Measurements from ENCODE around the gene FIBCD1.
"Not testable (repeated sequence)": the region's sequence is repeated elsewhere in the genome, so short reads cannot be mapped to it uniquely, and the experiment has no call there.

The FIBCD1 gene

GRCh38 chr9:130955947-130956621 is 17.0 kb upstream of the FIBCD1 start:
- H3K4me3 ChIP-seq (ENCODE audit: low read depth, low read length), result no peak overlapping the region

GRCh38 chr9:130954925-130955324 is 15.9 kb upstream of the FIBCD1 start:
- not testable (repeated sequence) for H3K4me3 ChIP-seq (ENCODE audit: low read depth, low read length)

GRCh38 chr9:130954317-130954716 is 15.3 kb upstream of the FIBCD1 start:
- H3K4me3 ChIP-seq (ENCODE audit: low read depth, low read length), result no peak overlapping the region

GRCh38 chr9:130952065-130952762 is 13.2 kb upstream of the FIBCD1 start:
- no peak overlapping the region for H3K4me3 ChIP-seq (ENCODE audit: low read depth, low read length)

DNA sequence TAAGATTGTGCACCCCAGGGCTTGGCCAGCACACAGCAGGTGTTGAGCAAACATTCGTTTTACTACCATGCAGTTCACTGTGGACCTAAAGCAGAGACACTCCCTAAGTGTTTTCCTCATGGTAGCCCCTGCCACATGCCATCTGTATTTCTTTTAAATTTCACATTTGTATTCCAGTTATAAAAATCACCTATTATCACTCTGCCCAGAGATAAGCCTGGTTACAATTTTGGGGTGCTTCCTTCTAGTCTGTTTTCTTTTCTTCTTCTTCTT is 10.9 kb upstream of the FIBCD1 start:
- no peak overlapping the region for H3K4me3 ChIP-seq (ENCODE audit: low read depth, low read length)

DNA sequence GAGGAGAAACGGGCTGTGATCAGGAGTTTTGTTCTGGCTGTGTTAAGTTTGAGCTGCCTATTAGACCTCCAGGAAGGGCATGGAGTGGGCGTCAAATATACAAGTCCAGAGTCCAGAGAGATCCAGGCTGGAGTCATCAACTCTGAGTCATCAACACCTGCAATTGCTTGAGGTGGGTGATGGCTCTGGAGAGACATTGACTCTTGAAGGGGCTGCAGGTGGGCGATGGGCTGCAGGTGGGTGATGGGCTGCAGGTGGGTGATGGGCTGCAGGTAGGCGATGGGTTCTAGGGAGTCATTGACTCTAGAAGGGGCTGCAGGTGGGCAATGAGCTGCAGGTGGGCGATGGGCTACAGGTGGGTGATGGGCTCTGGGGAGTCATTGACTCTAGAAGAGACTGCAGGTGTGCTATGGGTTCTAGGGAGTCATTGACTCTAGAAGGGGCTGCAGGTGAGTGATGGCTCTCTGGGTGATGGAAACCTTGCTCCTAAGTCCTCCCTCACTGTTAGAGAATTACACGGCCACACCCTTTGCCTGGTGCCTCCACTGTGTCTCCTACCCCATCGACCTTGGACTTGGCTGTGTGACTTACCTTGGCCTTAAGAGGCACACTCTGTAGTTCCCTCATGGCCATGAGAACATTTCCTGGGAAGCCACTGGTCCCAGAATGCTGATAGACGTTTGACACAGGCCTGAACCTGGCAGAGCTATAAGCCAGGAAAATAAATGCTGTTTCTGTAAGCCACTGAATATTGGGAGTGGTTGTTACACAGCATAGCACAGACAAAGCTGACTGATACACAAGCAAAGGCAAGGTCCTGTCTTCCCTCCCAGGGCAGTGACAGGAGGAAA is 10.4 kb upstream of the FIBCD1 start:
- H3K4me3 ChIP-seq (ENCODE audit: low read depth, low read length), result no peak overlapping the region

- H3K4me3 ChIP-seq (ENCODE audit: low read depth, low read length), result no peak overlapping the region
These were observed 9.2 kb upstream of the FIBCD1 start for GRCh38 chr9:130948266-130948665.

DNA sequence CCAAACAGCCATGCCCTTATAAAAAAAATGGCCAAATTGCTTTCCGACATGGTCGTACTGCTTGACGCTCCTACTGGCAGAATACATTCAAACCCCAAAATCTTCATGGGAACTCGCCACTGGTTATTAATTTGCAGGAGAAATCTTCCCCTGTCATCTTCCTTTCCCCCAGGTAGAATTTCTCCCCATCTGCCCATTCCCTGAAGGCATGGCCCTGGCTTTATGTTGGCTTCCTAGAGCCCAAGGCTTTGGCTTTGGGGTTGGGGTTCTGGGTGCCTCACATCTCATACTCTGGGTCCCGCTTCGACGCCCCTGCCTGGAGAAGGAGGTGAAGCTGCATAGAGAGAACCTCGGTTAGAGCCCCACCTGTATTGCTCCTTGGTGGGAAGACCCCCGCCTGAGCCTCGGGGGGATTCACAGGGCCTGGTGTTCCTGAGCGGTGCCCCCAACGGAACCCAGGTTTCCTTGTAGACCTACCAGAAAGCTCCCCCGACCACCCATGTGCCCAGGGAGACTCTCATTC is 8.6 kb upstream of the FIBCD1 start:
- H3K4me3 ChIP-seq (ENCODE audit: low read depth, low read length), result no peak overlapping the region

DNA sequence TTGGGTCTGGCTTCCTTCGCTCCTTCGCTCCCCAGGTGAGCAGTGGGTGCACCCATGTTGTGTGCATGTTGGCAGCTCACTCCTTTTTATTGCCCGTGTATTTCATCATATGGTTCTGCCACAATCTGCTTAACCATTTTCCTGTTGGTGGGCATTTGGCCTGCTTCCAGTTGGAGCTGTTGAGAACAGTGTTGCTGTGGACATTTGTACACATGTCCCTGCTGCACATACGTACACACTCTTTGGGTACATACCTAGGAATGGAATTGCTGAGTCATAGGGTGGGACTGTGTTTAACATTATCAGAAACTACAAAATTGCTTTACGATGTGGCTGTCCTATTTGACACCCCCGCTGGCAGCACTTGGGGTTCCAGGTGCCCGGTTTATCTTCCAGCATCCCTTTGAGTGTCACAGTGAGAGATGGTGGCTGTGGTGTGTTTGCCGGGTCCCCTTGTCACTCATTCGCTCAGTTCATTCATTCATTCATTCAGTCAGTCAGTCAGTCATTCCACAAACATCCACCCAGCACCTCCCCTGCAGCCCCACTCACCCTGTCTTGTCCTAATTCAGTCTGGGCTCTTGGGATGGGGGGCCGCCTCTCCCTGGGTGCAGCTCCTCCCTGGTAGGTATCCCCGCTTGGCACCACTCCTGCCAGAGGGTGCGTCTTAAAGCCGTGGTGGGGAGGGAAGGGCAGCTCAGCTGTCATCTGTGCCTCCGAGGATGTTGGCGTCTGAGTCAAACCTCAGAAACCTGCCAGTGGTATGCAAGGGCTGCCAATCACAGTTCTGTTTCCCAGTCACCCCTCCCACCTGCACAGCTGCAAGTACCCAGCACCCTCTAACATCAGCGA is 7.9 kb upstream of the FIBCD1 start:
- H3K4me3 ChIP-seq (ENCODE audit: low read depth, low read length), result no peak overlapping the region

DNA sequence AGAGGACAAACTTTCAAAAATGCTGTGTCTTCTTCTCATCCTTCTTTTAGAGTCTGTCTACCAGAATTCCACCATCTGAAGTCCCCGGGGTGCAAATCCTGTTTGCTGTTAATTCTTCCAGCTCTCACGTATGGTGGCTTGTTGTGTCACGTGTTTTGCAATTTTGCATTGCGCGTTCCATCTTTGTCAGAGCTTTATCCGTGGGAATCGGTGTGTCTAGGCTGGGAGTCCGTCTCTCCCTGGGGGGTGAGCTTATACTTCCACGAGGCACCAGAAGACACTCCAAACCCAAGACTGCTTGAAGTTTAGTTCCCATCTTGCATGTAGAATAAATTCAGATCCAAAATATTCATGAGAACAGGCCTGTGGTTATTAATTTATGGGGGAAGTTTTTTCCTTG is 6.1 kb upstream of the FIBCD1 start:
- no peak overlapping the region for H3K4me3 ChIP-seq (ENCODE audit: low read depth, low read length)

DNA sequence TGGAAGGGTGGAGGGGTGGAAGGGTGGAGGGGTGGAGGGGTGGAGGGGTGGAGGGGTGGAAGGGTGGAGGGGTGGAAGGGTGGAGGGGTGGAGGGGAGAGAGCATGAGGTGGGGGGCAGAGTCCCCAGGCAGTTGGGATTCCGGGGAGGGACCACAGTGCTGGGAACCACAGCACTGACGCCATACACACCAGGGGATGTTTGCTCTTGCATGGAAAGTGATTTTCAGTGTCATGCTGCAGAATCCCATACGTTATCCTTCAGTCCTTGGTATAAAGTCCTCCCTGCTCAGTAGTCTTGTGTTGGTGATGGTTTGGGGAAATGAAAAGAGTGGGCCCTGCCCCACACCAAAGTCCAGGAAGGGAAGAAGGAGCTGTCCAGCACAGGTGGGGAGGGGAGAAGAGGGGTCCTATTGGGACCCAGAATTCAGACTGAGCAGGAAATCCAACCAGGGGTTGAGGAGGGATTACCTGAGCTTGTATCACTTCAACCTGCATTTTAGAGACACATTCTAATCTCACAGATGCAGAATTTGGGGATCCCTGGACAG is 5.5 kb upstream of the FIBCD1 start:
- no peak overlapping the region for H3K4me3 ChIP-seq (ENCODE audit: low read depth, low read length)

DNA sequence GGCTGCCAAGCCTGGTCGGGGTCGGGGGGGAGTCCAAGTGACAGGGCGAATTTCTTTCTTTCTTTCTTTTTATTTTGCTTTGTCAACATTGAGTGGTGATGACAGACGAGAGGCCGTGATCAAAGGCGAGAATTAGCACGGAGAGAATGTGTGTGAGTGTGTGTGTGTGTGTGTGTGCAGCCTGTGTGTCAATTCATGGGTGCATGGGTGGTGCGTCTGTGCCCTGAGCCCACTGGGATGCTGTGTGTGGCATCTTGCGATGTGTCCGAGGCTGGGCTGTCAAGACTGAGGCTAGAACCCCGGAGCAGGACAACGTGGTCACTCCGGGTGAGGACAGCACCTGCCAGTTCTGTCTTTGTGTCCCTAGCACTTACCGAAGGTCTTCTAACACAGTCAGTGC is 4.7 kb upstream of the FIBCD1 start:
- H3K4me3 ChIP-seq (ENCODE audit: low read depth, low read length), result no peak overlapping the region

DNA sequence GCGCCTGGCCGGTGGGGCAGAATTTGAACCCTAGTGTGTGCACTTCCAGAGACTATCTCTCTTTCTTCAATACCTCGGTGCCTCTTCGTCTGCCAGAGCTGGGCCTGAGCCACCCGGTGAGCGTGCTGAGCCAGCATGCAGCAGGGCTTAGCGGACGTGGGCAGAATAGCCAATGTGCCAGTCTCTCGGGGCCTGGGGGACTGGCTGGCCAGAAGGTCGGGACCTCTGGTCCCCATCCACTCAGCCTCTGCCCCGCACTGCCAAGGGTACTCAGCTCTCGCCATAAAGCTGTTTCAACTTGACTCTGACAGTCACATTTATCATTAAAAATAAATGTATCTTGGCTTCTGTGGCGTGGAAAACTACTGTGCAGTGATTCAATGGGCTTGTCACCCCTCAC is 4.2 kb upstream of the FIBCD1 start:
- no peak overlapping the region for H3K4me3 ChIP-seq (ENCODE audit: low read depth, low read length)

DNA sequence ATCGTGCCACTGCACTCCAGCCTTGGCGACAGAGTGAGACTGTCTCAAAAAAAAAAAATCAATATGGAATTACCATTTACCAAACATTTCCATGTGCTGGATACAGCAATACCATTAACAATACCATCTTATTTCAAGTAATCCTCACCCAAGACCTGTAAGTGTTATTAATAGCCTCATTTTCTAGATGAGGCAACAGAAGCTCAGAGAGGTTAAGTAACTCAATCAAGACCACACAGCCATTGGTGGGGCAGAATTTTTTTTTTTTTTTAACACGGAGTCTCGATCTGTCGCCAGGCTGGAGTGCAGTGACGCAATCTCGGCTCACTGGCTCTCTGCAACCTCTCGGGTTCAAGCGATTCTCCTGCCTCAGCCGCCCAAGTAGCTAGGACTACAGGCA is 3.6 kb upstream of the FIBCD1 start:
- H3K4me3 ChIP-seq (ENCODE audit: low read depth, low read length), result no peak overlapping the region

DNA sequence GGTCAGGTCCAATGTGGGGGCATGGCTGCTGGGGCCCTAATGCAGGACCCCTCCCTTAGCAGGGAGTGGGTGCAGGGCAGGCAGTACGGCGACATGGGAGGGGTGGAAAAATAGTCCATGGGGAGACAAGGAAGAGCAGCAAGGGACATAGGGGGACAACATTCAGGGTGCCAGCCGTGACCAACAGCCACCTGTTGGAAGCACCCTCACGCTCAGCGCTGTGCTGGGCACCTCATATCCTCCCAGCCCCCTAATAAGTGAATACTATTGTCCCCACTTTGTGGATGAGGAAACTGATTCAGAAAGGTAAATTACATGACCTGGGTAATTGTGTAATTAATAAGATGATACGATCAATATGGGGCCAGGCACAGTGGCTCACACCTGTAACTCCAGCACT is 3.0 kb upstream of the FIBCD1 start:
- no peak overlapping the region for H3K4me3 ChIP-seq (ENCODE audit: low read depth, low read length)

DNA sequence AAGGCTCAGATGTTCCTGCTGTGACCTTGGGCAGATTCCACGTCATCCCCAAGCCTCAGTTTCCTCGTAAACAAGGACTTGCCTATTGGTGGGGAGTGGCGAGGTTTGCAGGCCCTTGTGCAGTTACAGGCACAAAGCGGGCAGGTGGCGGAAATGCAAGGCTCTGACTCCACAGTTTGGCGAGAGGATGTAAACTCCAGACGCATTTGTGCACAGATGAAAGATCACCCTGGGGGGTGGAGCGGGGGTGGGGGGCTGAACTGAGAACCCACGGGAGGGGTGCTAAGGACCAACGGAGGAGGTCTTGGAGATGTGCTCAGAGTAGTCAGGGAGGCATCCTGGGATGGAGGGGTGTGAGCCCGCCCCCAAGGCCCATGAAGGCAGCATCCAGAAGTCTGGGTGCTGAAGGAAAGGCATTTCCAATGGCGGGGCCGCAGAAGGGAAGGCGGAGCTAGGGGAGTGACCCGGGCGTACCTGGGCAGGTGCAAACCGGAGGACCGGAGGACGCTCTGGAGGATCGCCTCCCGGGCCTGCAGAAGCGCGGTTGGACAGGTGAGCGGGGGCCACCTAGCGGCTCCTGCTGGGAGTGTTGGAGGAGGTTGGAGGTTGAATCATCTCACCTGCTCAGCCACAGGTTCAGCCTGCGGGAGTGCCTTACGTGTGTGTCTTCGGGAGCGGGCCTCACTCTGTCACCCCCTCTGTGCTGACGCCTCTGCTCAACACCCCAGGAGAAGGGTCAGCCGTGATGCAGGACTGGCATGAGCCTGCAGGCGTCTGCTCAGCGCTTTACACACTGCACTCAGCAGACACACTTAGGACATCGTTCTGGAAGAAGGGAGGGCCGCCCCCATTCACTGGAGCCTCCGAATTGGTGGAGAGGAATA is 1.9 kb upstream of the FIBCD1 start:
- no peak overlapping the region for H3K4me3 ChIP-seq (ENCODE audit: low read depth, low read length)

DNA sequence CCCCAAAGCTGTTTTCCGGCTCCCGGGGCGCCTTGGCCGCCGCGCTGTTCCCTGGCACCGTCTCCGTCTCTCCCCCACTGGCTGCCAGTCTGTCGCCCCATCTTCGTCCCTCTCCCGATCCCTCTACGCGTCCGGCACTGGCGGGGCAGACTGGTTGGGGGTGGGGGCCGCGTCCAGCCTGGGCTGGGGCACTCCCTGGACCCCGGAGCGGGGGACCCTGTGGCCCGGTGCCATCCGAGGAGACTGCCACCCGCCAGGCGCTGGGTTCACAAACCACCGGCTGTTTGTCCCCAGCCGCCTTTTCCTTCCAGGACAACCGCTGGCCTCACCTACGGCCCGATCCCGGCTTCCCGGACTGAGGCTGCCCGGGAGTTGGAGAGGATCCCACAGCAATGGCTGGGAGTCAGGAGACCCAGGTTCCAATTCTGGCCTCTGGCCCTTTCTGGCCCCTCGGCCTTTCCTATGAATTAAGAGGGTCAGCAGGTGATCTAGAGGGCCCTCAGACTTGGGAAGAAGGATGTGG is 1.0 kb upstream of the FIBCD1 start:
- no peak overlapping the region for H3K4me3 ChIP-seq (ENCODE audit: low read depth, low read length)

DNA sequence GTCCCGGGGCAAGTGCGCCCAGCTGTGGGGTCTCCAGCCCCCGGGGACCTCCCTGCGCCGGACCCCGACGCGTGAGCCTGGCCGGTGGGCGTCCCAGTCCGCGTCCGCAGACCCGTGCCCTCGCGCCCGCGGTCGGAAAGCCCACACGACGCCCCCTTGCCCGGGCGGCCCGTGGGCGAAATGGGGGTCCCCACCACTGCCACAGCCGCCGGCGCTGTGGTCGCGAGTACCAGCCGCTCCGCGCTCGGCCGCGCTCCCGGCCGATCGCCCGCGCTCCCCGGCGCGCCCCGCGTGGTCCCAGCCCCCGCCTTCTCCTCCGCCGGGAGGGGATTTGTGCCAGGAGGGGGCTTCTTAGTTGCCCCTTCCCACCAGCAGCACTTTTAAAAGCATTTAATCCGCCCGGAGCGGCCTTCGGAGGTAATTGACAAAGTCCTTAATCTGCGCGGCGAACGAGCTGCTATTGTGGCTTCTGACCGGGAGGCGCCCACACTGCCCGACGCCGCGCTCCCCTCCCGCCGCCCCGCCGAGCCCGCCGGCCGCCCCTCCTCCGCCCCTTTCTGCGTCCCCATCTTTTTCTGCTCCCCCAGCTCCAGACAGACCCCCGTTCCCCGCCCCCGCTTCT is 469 bp upstream of the FIBCD1 start:
- H3K4me3 ChIP-seq (ENCODE audit: low read depth, low read length), result peak overlapping the region; percentile 47

GRCh38 chr9:130938184-130938651 is 829 bp downstream of the FIBCD1 start:
- H3K4me3 ChIP-seq (ENCODE audit: low read depth, low read length), result peak overlapping the region; percentile 47

Measured in iPS-11a (cell line).